Neural progenitor cell (in vitro differentiated cells): ENCODE results near the gene JOSD2. TPM values are rescaled to one million over a fixed set of nuclear protein-coding genes. Genes with fewer than 3 reads are reported as not detected.

Experiments
- DNase-seq: peaks from one replicate; pipeline ENCODE4 v3.0.0-alpha.2; 2016; ENCODE audit warnings: low spot score
- H2AFZ ChIP-seq: fragments of 200-600 bp; sonication (generic); replicated peaks from 2 replicates; pipeline ENCODE4 v1.6.1; 2016; ENCODE audit warnings: antibody characterized with exemption
- H3F3A ChIP-seq: fragments of 200-600 bp; sonication (generic); 2 replicates; pipeline ENCODE4 v1.6.1; 2016; ENCODE audit warnings: antibody characterized with exemption, low read depth
- H3K27ac ChIP-seq: fragments of 200-600 bp; sonication (generic); 2 replicates; pipeline ENCODE4 v1.5.1; 2016; ENCODE audit warnings: mild to moderate bottlenecking
- H3K27me3 ChIP-seq: fragments of 200-600 bp; sonication (generic); 2 replicates; pipeline ENCODE4 v1.6.1; 2016; ENCODE audit warnings: mild to moderate bottlenecking, moderate library complexity
- H3K36me3 ChIP-seq: fragments of 200-600 bp; sonication (generic); 2 replicates; pipeline ENCODE4 v1.5.1; 2016
- H3K4me1 ChIP-seq: fragments of 200-600 bp; sonication (generic); 2 replicates; pipeline ENCODE4 v1.6.1; 2016; ENCODE audit warnings: mixed run types
- H3K4me2 ChIP-seq: fragments of 200-600 bp; sonication (generic); 2 replicates; pipeline ENCODE4 v1.6.1; 2016
- H3K4me3 ChIP-seq: fragments of 200-600 bp; sonication (generic); 2 replicates; pipeline ENCODE4 v1.5.1; 2016
- H3K79me2 ChIP-seq: fragments of 200-600 bp; sonication (generic); 2 replicates; pipeline ENCODE4 v1.6.1; 2016; ENCODE audit warnings: low read depth
- H3K9ac ChIP-seq: fragments of 200-600 bp; sonication (generic); 2 replicates; pipeline ENCODE4 v1.6.1; 2016
- H3K9me3 ChIP-seq: fragments of 200-600 bp; sonication (generic); 2 replicates; pipeline ENCODE4 v1.5.1; 2016; ENCODE audit warnings: low read depth
- H4K20me1 ChIP-seq: fragments of 200-600 bp; sonication (generic); 2 replicates; pipeline ENCODE4 v1.6.1; 2016; ENCODE audit warnings: low read depth
- H3K27ac Mint-ChIP-seq: 3 replicates; pipeline ENCODE4 v1.8.0; 2021; ENCODE audit warnings: mixed read lengths
- H3K27me3 Mint-ChIP-seq: 2 replicates; pipeline ENCODE4 v1.8.0; 2022; ENCODE audit warnings: low read depth, mild to moderate bottlenecking, inconsistent platforms, moderate library complexity, mixed read lengths; ENCODE audit not compliant: insufficient read depth
- H3K36me3 Mint-ChIP-seq: 3 replicates; pipeline ENCODE4 v1.8.0; 2021; ENCODE audit warnings: mixed read lengths
- H3K4me1 Mint-ChIP-seq: 3 replicates; pipeline ENCODE4 v1.8.0; 2021; ENCODE audit warnings: mixed read lengths
- H3K4me3 Mint-ChIP-seq: 3 replicates; pipeline ENCODE4 v1.8.0; 2021; ENCODE audit warnings: mild to moderate bottlenecking, moderate library complexity, mixed read lengths
- H3K9me3 Mint-ChIP-seq: 3 replicates; pipeline ENCODE4 v1.8.0; 2020; ENCODE audit warnings: mixed read lengths
- EZH2 ChIP-seq: fragments of 200-600 bp; sonication (generic); IDR thresholded peaks from 2 replicates; pipeline ENCODE4 v1.6.1; 2017; ENCODE audit warnings: antibody characterized with exemption, mild to moderate bottlenecking, moderate library complexity
- EZH2phosphoT487 ChIP-seq: fragments of 200-600 bp; sonication (generic); IDR thresholded peaks from 2 replicates; pipeline ENCODE4 v1.6.1; 2017; ENCODE audit warnings: antibody characterized with exemption
- total RNA-seq: library from RNA; depleted of rRNA; stranded (reverse); fragments of >200 nt; gene quantifications from 2 replicates; pipeline ENCODE4 v1.2.3, GENCODE V29; 2015; ENCODE audit warnings: low replicate concordance
- TF ChIP-seq, protein P1 (sequence below): fragments of 200-600 bp; sonication (generic); IDR thresholded peaks from 2 replicates; pipeline ENCODE4 v1.5.1; 2017; ENCODE audit warnings: antibody characterized with exemption, mild to moderate bottlenecking

JOSD2 gene
- total RNA-seq, 1 donor from 2014 or later = 1.7 TPM

DNA sequence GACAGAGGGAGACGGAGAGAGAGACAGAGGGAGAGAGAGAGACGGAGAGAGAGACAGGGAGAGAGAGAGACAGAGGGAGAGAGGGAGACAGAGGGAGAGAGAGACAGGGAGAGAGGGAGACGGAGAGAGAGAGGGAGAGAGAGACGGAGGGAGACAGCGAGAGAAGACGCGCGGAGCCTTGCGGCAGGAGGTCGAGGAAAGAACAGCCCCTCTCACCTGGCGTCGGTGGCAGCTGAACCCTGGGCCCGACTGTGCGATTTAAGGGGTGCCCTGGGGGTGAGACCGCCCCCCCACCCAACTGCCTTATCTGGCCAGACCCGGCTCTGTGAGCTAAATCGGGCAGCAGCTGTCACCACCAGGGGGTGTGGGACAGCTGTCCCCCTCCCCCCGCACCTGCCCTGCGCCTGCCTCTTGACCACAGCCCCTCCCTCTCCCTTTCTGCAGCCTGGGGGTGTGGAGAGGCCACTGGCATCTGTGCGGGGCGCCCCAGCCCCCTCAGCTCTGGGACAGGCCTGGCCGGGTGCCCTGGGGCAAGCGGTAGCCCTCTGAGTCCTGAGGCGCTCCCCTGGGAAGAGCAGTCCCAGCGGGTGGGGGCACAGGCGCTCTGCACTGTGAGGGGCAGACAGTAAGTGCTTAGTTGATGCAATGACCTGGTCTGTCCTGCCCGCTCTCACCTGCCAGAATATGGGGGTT, 10.8 kb downstream of the JOSD2 start:
- peaks cover 14% of the 10 kb centered on the region for H3K4me1 ChIP-seq
- no peaks in the 10 kb centered on the region for H3K9me3 ChIP-seq
- no peak overlapping the region for H2AFZ ChIP-seq
- no peaks in the 10 kb centered on the region for H4K20me1 ChIP-seq
- H3K9me3 Mint-ChIP-seq = no peaks in the 10 kb centered on the region
- H3K27ac Mint-ChIP-seq = no peak overlapping the region
- H3K4me1 Mint-ChIP-seq = peaks cover 6% of the 10 kb centered on the region
- H3K27me3 Mint-ChIP-seq = peaks cover 4% of the 10 kb centered on the region
- no peak overlapping the region for H3K9ac ChIP-seq
- no peak overlapping the region for H3K4me3 Mint-ChIP-seq
- peak overlapping the region; percentile 68 for H3K4me2 ChIP-seq
- no peaks in the 10 kb centered on the region for H3K36me3 ChIP-seq
- DNase-seq = peak; percentile 69
- H3K27ac ChIP-seq = no peak overlapping the region
- TF ChIP-seq, protein P1, sequence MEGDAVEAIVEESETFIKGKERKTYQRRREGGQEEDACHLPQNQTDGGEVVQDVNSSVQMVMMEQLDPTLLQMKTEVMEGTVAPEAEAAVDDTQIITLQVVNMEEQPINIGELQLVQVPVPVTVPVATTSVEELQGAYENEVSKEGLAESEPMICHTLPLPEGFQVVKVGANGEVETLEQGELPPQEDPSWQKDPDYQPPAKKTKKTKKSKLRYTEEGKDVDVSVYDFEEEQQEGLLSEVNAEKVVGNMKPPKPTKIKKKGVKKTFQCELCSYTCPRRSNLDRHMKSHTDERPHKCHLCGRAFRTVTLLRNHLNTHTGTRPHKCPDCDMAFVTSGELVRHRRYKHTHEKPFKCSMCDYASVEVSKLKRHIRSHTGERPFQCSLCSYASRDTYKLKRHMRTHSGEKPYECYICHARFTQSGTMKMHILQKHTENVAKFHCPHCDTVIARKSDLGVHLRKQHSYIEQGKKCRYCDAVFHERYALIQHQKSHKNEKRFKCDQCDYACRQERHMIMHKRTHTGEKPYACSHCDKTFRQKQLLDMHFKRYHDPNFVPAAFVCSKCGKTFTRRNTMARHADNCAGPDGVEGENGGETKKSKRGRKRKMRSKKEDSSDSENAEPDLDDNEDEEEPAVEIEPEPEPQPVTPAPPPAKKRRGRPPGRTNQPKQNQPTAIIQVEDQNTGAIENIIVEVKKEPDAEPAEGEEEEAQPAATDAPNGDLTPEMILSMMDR = peak; percentile 38
- TF ChIP-seq EZH2 (no peak), EZH2phosphoT487 (no peak)
- no peaks in the 10 kb centered on the region for H3K79me2 ChIP-seq
- H3K27me3 ChIP-seq = peaks cover 46% of the 10 kb centered on the region
- H3F3A ChIP-seq = no peaks in the 10 kb centered on the region
- no peaks in the 10 kb centered on the region for H3K36me3 Mint-ChIP-seq
- H3K4me3 ChIP-seq = peak overlapping the region; percentile 15

DNA sequence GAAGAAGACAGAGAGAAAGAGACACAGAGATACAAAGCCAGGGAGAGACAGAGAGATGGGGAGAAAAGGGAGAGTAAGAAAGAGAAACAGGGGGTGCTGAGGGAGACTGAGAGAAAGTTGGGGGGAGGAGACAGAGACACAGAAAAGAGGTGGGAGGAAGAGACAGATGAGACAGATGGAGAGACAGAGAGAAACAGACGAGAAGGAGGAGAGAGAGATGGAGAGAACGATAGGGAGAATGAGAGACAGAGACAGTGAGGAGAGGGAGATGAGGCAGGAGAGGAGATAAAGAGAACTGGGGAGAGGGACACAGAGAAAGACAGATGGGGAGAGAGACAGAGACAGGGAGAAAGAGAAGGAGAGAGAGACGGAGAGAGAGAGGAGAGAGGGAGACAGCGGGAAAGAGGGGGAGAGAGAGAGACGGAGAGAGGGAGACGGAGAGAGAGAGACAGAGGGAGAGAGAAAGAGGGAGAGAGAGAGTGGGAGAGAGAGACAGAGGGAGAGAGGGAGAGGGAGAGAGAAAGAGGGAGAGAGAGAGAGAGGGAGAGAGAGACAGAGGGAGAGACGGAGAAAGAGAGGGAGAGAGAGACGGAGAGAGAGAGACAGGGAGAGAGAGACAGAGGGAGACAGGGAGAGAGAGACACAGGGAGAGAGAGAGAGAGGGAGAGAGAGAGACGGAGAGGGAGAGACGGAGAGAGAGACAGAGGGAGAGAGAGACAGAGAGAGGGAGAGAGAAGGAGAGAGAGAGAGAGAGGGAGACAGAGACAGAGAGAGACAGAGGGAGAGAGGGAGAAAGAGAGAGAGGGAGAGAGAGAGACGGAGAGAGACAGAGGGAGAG, 12.6 kb downstream of the JOSD2 start:
- TF ChIP-seq, protein P1 = no peak
- TF ChIP-seq EZH2phosphoT487 (no peak), EZH2 (no peak)
- Histone ChIP-seq H3F3A (no peaks in the 10 kb centered on the region), H2AFZ (no peak overlapping the region), H3K79me2 (no peaks in the 10 kb centered on the region), H3K9ac (no peak overlapping the region), H3K4me1 (peaks cover 14% of the 10 kb centered on the region), H3K9me3 (no peaks in the 10 kb centered on the region), H3K36me3 (no peaks in the 10 kb centered on the region), H3K4me3 (no peak overlapping the region), H3K27ac (no peak overlapping the region), H3K27me3 (peaks cover 64% of the 10 kb centered on the region), H3K4me2 (no peak overlapping the region), H4K20me1 (no peaks in the 10 kb centered on the region)
- peaks cover 6% of the 10 kb centered on the region for H3K27me3 Mint-ChIP-seq
- no peaks in the 10 kb centered on the region for H3K36me3 Mint-ChIP-seq
- H3K4me1 Mint-ChIP-seq = peaks cover 6% of the 10 kb centered on the region
- no peak overlapping the region for H3K27ac Mint-ChIP-seq
- no peak for DNase-seq
- H3K4me3 Mint-ChIP-seq = no peak overlapping the region
- H3K9me3 Mint-ChIP-seq = no peaks in the 10 kb centered on the region

DNA sequence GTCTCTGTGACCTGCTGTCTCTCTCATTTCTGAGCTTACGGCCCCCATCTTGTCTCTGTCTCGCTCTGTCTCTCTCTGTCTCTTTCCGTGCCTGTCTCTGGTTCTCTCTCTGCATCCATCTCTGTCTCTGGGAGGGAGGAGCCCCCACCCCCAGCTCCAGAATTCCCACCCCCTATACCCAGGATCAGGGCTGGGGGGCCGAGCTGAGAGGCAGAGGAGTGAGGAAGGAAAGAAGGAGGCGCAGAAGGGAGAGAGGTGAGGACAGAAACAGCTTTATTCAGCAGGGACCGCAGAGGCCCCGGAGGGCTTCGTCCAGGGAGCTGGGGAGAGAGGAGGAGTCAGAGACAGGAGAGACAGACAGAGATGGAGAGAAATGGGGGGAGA, 14.0 kb downstream of the JOSD2 start:
- Histone ChIP-seq H3K9ac (no peak overlapping the region), H3K4me3 (no peak overlapping the region), H3K27me3 (peaks cover 78% of the 10 kb centered on the region)

More for the DNA sequence above, 14.0 kb downstream of the JOSD2 start:
- H3K36me3 ChIP-seq = no peaks in the 10 kb centered on the region
- Mint-ChIP-seq H3K9me3 (no peaks in the 10 kb centered on the region), H3K27ac (no peak overlapping the region), H3K4me3 (no peak overlapping the region), H3K4me1 (peaks cover 9% of the 10 kb centered on the region), H3K36me3 (no peaks in the 10 kb centered on the region), H3K27me3 (peaks cover 10% of the 10 kb centered on the region)
- H4K20me1 ChIP-seq = no peaks in the 10 kb centered on the region
- no peaks in the 10 kb centered on the region for H3F3A ChIP-seq
- H2AFZ ChIP-seq = no peak overlapping the region
- peak overlapping the region; percentile 34 for H3K4me2 ChIP-seq
- no peaks in the 10 kb centered on the region for H3K9me3 ChIP-seq
- H3K27ac ChIP-seq = no peak overlapping the region
- TF ChIP-seq EZH2 = no peak
- TF ChIP-seq, protein P1 = no peak
- no peak for TF ChIP-seq EZH2phosphoT487
- no peak for DNase-seq
- H3K4me1 ChIP-seq = peaks cover 14% of the 10 kb centered on the region
- no peaks in the 10 kb centered on the region for H3K79me2 ChIP-seq
